Parathyroid adenoma (tissue), 2 donors: Measurements from ENCODE around the gene ARHGAP26.

Experiments used
- H2AFZ ChIP-seq: fragments of 300-600 bp; sonication (generic); one replicate; pipeline ENCODE4 v1.7.0; 2017; ENCODE audit warnings: antibody characterized with exemption, mild to moderate bottlenecking
- H3K27ac ChIP-seq: fragments of 300-600 bp; sonication (generic); one replicate; pipeline ENCODE4 v1.7.0; 2017
- H3K27me3 ChIP-seq: fragments of 300-600 bp; sonication (generic); one replicate; pipeline ENCODE4 v1.7.0; 2017; ENCODE audit warnings: low read length; ENCODE audit not compliant: control insufficient read depth, insufficient read depth
- H3K36me3 ChIP-seq: fragments of 300-600 bp; sonication (generic); one replicate; pipeline ENCODE4 v1.7.0; 2017; ENCODE audit warnings: low read length; ENCODE audit not compliant: control insufficient read depth, insufficient read depth
- H3K4me1 ChIP-seq: fragments of 300-600 bp; sonication (generic); one replicate; pipeline ENCODE4 v1.7.0; 2017; ENCODE audit warnings: control low read depth
- H3K4me2 ChIP-seq: fragments of 300-600 bp; sonication (generic); one replicate; pipeline ENCODE4 v1.7.0; 2017; ENCODE audit warnings: low read length
- H3K4me3 ChIP-seq: fragments of 300-600 bp; sonication (generic); one replicate; pipeline ENCODE4 v1.7.0; 2017; ENCODE audit warnings: low read depth, low read length
- H3K79me2 ChIP-seq: fragments of 300-600 bp; sonication (generic); one replicate; pipeline ENCODE4 v1.7.0; 2017; ENCODE audit warnings: control low read depth
- H3K9ac ChIP-seq: fragments of 300-600 bp; sonication (generic); one replicate; pipeline ENCODE4 v1.7.0; 2017; ENCODE audit warnings: mild to moderate bottlenecking
- H3K9me3 ChIP-seq: fragments of 300-600 bp; sonication (generic); one replicate; pipeline ENCODE4 v1.7.0; 2017; ENCODE audit warnings: low read length; ENCODE audit not compliant: control insufficient read depth
- CTCF ChIP-seq: fragments of 300-600 bp; sonication (generic); IDR thresholded peaks from one replicate; pipeline ENCODE4 v1.7.0; 2017; ENCODE audit warnings: antibody characterized with exemption, mild to moderate bottlenecking
- donor health status: primary hyperparathyroidism.

The ARHGAP26 gene

GRCh38 chr5:143229426-143229895 lies 459.3 kb downstream of the ARHGAP26 start:
- Histone ChIP-seq H2AFZ (no peak overlapping the region), H3K4me3 (no peak overlapping the region), H3K27ac (no peak overlapping the region), H3K4me1 (peaks cover 3% of the 10 kb centered on the region), H3K9me3 (no peaks in the 10 kb centered on the region), H3K9ac (no peak overlapping the region), H3K36me3 (no peaks in the 10 kb centered on the region), H3K4me2 (no peak overlapping the region), H3K27me3 (no peaks in the 10 kb centered on the region), H3K79me2 (no peaks in the 10 kb centered on the region)
- TF ChIP-seq CTCF: no peak

GRCh38 chr5:143229896-143230675 lies 459.9 kb downstream of the ARHGAP26 start:
- H3K4me2 ChIP-seq: no peak overlapping the region
- H2AFZ ChIP-seq: no peak overlapping the region
- H3K36me3 ChIP-seq: no peaks in the 10 kb centered on the region
- no peak overlapping the region for H3K9ac ChIP-seq
- H3K4me3 ChIP-seq: no peak overlapping the region
- no peaks in the 10 kb centered on the region for H3K27me3 ChIP-seq
- no peak overlapping the region for H3K27ac ChIP-seq
- no peaks in the 10 kb centered on the region for H3K79me2 ChIP-seq
- peaks cover 3% of the 10 kb centered on the region for H3K4me1 ChIP-seq
- no peak for TF ChIP-seq CTCF
- H3K9me3 ChIP-seq: no peaks in the 10 kb centered on the region

- Histone ChIP-seq H3K79me2 (no peaks in the 10 kb centered on the region), H3K9ac (no peak overlapping the region), H3K36me3 (no peaks in the 10 kb centered on the region), H3K4me3 (no peak overlapping the region), H3K4me1 (peaks cover 3% of the 10 kb centered on the region), H3K4me2 (no peak overlapping the region), H2AFZ (no peak overlapping the region), H3K27ac (no peak overlapping the region), H3K27me3 (no peaks in the 10 kb centered on the region), H3K9me3 (no peaks in the 10 kb centered on the region)
- TF ChIP-seq CTCF: no peak
Observed at GRCh38 chr5:143230676-143230996, 460.5 kb downstream of the ARHGAP26 start.

- Histone ChIP-seq H2AFZ (no peak overlapping the region), H3K4me3 (no peak overlapping the region), H3K4me2 (no peak overlapping the region), H3K27ac (no peak overlapping the region), H3K27me3 (no peaks in the 10 kb centered on the region), H3K79me2 (no peaks in the 10 kb centered on the region), H3K9me3 (no peaks in the 10 kb centered on the region), H3K36me3 (no peaks in the 10 kb centered on the region), H3K9ac (no peak overlapping the region), H3K4me1 (peaks cover 3% of the 10 kb centered on the region)
- TF ChIP-seq CTCF: no peak
Observed at GRCh38 chr5:143231416-143231815, 461.2 kb downstream of the ARHGAP26 start.
